Iris pigment epithelial cell (primary cell): Measurements from ENCODE around the gene ORMDL2.

ENCODE experiments used
- DNase-seq: peaks from one replicate; pipeline ENCODE4 v3.0.0-alpha.2; 2011; ENCODE audit warnings: low read depth

ORMDL2 gene, protein sequence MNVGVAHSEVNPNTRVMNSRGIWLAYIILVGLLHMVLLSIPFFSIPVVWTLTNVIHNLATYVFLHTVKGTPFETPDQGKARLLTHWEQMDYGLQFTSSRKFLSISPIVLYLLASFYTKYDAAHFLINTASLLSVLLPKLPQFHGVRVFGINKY

DNA sequence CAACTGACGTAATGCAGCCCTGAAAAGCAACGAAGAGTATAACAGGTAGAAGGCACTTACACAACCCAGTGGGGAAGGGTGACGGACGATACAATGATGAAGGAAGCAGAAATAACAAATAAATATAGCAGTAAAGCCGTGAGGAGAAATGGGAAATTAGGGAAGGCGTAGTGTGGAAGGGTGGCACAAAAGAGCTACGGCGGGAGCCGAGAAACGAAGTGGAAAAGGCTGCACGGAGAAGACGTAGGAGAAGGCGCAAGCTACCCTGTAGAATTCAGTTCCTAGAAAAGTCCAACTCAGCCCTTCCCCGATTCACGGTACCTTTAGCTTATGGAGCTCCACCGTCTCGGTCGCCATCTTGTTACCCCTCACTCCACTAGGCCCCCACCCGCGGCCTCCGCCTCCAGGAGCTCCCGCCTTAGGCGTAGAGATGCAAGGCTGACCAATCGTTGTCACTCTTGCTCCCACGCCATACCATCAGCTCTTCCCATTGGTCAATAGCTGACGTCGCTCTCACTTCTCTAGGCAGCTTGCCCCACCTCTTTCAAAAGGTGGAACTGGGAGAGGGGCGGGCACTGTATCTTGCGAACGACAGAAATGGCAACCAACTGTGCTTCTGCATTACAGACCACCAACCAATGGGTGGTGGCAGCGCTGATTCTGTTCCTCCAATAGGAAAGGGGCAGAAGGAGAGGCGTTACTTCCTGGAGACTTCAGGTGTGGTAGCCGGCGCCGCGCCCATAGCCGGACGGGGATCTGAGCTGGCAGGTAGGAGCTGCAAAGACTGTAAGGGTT lies at the start of gene ORMDL2, which contains the start of gene SARNP:
TSS of gene ORMDL2 (plus strand) at position 697 of the 795 bp plus-strand sequence. CDS start 959 bp downstream, outside the sequence.
TSS of gene SARNP (minus strand) at position 380 of the 795 bp plus-strand sequence. CDS start at position 357, 23 bp downstream.
- peak; percentile 100 for DNase-seq

DNA sequence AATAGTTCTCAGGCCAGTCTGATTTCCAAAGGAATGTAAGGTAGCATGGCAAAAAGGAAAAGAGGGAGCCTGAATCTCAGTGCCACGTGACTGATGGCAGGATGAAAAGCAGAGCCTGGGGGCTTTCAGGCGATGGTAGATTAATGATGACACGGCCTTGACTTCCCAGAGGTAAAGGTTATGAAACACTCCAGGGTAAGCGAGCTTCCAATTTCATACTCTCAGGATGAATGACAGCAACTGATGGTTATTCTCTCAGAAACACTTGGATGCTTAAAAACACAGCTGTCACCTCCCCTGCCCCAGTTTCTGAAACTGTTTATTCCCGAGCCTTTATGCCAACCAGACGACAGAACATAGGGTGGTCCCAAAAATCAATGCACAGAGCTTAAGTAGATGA lies 46.1 kb upstream of the ORMDL2 start:
- no peak for DNase-seq

DNA sequence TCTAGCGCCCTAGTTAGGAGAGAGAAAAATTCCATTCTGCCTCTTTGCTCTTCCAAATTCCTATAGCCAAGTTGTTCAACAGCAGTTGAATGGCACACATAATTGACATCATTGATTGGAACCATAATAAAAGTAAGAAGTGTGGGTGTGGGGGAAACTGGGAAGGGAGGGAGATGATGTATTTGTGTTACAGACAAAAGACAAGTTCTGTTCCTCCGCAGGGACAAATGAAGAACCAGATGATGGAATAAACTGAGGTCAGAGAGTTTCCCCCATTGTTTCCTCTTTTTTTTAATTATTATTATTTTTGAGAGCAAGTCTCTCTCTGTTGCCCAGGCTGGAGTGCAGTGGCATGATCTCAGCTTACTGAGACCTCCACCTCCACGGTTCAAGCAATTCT lies 40.0 kb upstream of the ORMDL2 start:
- no peak for DNase-seq

DNA sequence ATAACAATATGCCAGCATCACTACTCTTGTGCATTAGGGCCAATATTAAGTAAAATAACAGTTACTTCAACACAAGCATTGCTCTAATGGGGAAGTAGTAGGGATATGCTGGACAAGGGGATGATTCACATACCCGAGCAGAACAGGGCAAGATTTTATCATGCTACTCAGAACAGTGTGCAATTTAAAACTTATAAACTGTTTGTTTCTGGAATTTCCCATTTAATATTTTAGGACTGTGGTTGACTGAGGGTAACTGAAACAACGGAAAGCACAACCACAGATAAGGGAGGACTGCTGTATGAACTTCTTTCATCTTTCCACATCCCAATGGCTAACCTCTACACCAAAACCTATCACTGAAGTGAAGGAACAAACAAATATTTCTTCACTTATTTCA lies 37.2 kb upstream of the ORMDL2 start:
- DNase-seq, result peak; percentile 71

DNA sequence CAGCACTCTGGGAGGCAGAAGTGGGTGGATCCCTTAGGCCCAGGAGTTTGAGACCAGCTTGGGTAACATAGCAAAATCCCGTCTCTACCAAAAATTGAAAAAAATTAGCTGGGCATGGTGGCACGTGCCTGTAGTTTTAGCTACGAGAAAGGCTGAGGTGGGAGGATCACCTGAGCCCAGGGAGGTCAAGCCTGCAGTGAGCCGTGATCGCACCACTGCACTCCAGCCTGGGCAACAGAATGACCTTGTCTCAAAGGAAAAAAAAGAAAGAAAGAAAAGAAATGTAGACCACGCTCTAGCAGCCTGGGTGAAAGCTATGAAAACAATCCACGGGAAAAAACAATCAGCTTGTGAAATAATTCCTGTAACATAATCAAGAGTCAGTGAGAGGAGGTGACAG lies 29.3 kb upstream of the ORMDL2 start:
- DNase-seq, result no peak

DNA sequence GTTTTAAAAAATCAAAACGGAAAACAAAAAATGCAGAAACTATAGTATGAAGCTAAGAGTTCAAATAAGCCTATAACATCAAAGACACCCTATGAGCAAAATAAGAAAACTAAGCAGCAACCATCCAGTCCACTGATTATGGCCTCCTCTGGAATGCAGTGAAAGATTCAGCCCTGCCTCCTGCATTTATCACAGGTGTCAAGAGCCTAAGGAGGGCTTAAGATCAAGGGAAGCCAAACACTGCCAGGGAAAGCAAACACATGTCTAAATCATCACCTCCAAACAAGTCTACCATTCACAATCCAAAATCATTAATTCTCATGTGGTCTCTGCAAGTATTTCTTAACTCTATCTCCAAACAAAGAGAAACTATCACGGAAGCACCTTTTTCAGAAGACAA lies 28.7 kb upstream of the ORMDL2 start:
- DNase-seq, result no peak

DNA sequence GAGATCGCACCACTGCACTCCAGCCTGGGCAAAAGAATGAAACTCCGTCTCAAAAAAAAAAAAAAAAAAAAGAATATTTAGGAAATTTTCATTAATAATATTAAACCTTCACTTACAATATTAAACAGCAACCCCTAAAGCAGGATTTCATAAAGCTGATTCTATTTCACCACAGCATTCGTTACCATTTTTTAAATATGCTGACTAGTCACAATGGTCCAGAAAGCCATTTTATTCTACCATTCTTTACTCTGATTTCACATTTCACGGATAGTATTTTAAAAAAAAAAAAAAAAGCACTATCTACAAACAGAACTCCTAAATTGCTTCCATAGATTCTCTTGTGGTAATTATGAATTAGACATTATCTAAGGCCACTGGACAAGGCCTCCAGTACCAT lies 27.9 kb upstream of the ORMDL2 start:
- DNase-seq, result no peak

DNA sequence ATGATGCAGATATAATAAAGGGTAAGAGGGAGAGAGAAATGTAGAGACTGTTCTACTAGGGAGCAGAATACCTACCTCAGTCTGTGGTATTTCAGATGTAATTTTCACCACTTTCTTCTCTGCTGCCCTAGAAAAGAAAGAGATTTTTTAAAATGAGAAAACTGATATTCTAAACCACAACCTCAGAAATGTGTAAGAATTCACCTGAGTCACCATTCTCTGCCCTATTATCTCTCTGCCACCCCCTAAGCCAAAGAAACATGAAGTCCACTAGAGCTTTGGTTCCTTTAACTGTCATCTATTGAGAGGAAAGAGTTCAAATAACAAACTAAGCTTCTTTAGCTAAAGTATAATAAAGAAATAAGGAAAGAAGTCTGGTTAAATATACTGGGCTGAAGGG lies 21.9 kb upstream of the ORMDL2 start:
- no peak for DNase-seq

DNA sequence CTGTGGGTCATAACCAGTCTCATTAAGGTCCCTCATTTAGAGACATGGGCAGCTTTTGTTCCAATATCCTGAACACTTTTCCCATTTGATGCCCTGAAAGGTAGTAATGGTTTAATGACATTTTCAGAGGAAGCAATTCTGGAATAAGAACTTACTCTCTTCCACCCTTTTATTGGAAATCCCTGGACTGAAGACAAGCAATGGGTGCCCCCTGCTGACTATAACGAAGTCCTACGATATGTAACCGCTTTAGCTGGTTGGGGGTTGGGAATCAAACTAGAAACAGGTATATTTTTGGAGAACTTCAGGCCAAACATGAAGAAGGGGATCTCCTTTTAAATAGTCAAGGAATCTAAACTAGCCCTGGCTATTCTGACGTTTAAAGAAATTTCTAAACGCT lies 20.8 kb upstream of the ORMDL2 start:
- DNase-seq, result peak; percentile 64

DNA sequence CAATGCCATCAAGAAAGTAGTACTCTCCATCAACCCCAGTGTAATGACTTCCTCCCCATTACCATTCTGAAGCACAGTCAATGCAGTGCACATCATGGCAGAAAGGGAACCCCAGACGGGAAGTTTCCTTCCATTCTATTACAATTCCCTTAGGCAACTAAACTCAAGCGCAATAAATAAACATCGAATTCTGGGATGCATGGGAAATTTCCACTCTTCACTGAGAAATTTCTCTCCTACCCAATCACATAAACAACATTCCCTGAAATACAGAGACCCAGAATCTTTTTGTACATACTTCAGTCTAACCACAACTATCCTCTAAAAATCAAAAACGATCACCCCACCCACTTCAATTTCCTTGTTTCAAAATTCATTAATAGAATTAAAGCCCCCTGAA lies 20.3 kb upstream of the ORMDL2 start:
- no peak for DNase-seq

DNA sequence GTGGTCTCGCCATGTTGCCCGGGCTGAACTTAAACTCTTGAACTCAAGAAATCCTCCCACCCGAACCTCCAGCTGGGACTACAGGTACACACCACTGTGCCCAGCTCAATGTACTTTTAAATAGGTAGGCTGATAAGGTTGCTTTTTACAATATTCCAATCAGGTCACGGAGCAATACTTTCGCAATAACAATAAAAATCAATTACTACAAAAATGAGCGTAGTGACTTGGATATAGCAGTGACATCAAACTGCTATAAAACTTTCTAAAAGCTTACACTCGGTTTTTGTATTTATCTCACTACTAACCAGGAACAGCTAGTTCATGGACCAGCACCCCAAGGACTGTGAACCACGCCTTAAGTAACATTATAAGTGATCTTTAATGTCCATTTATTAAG lies 10.9 kb upstream of the ORMDL2 start:
- no peak for DNase-seq

DNA sequence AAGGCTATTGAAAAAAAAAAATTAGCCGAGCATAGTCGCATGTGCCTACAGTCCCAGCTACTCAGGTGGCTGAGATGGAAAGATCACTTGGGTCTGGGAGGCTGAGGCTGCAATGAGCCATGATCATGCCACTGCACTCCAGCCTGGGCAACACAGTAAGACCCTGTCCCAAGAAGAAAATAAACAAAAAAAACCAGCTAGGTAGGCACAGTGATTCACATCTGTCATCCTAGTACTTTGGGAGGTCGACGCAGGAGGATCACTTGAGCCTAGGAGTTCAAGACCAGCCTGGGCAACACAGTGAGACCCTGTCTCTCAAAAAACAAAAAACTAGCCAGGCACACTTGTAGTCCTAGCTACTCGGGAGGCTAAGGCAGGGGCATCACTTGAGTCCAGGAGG lies 8.6 kb upstream of the ORMDL2 start:
- no peak for DNase-seq

DNA sequence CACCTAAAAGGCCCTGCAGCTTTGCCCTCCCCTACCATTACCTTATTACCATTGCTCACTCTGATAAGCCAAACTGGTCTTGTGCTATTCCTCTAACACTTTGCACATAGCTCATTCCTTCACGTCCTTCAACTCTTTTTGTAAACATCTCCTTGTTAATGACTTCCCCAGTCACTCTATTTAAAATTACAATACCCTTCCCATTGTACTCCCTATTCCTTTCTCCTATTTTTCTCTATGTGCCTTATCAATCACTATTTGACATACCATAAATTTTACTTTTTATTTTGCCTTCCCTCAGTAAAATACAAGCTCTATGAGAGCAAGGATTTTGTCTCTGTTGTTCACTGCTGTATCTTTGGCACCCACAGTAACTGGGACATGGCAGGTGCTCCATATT lies 5.8 kb upstream of the ORMDL2 start:
- DNase-seq, result no peak

DNA sequence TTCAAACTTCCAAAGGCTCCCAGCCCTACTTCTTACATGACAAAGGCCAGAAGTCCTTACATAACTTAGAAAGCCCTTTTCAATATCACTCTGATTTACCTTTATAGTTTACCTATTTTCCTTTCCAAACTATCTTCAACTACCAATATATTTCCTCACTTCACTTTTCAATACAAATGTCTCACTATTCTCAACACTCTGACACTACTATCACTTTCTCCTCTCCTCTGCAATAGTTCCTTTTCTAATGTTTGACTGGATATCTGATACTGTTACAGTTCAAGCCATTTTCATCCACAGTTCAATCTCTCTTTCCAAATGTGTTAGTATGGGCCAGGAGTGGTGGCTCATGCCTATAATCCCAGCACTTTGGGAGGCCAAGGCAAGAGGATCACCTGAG lies 3.6 kb upstream of the ORMDL2 start:
- DNase-seq, result no peak

DNA sequence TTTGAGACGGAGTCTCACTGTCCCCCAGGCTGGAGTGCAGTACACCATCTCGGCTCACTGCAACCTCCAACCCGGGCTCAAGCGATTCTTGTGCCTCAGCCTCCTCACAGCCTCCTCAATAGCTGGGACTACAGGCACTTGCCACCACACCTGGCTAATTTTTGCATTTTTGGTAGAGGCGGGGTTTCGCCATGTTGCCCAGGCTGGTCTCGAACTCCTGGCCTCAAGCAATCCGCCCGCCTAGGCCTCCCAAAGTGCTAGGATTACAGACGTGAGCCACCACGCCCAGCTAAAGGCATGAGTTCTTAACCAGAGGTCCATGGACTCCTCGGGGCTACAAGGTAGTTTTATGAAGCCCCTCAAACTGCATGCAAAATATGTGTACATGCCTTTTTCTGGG lies 2.4 kb upstream of the ORMDL2 start:
- no peak for DNase-seq

DNA sequence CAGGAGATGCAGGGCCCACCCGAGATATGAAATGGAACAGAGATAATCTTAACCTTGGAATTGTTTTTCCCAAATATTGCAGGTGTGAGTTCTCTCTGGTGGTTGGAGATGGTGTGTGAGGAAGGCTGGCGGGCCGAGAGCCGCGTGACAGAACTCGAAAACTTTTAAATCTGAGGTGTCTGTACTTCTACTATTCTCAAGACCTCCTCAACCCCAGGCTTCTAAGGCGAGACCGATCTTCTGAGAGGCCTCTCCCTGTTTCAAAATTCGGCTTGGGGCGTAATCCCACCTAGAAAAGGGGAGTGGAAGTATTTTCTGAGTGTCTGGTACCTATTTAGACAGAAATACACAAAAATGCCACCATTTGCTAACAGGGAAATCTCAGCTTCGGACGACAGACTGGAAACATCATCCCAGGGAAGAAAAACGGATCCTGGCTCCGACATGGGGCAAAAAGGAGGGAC lies 928 bp upstream of the ORMDL2 start:
- peak; percentile 27 for DNase-seq

DNA sequence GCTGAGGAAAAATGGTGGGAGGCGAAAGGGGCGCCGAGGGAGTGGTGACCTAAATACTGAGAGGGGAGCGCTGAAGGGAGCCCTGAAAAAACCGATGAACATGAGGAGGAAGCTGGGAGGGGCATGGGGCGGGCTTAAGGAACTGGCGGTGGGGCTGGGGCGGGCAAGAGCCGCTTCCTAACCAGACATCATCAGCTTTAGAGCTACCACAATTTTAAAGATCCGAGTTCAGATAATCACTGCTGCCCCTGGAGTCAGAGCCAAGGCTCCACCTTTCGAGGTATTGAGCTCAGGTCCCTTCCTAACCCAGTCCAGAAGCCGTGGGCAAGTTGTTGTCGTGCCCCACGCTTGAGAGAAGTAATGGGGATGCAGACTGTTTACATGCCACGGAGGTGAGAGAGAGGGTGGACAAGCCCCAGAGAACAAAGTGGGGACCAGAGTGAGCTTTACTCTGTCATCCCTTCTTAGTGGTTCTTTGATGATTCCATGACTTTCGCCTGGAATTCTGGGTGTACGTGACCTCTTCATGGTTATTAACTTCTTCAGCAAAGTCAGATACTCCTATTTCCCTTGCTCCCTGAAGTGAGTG lies 393 bp downstream of the ORMDL2 start:
- peak; percentile 25 for DNase-seq

DNA sequence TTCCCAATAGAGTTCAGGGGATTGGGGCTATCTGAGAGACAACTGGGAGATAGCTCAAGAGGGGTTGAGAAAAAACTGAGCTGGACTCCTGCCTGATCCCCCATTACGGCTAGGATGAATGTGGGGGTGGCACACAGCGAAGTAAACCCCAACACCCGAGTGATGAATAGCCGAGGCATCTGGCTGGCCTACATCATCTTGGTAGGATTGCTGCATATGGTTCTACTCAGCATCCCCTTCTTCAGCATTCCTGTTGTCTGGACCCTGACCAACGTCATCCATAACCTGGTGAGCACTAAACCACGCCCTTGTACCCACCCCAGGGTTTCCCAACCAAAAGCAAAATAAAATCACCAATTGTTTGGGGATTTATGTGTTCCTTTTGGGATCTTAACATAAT lies 1.0 kb downstream of the ORMDL2 start:
- peak; percentile 43 for DNase-seq

DNA sequence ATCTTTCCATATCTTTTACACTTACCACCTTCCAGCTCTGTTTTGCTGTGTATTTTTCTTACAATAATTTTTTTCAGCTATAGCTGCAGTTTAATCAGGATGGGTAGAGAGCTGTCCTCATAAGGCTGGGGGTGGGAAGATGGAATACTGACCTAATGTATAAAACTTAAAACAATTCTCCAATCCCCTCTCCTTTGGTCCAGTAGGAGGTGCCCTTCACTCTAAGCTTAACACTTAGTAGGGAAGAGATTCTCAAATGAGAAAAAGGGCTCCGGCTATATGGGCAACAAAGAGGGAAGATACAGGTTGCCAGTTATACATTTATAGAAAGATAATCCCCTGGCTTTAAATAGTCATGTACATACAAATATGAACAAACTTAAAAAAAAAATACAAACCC lies 2.8 kb downstream of the ORMDL2 start:
- DNase-seq, result peak; percentile 33

DNA sequence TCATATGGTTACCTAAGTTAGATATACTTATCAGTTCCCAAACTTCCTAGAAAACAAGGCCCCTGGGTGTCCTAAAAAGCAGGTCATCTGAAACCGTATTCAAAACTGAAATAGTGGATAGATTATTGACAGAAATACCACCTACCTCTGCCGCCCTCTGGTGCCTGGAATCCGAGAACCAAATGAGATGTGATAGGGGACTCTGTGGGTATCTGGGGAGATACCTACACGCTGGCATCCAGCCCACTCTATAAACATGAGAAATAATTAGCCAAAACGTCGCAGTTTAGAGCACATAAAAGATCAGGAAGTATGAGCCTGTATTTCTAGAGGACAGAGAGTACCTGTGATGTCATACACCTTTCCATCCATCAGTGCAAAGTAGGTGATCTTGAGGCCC lies 4.4 kb downstream of the ORMDL2 start:
- DNase-seq, result no peak

DNA sequence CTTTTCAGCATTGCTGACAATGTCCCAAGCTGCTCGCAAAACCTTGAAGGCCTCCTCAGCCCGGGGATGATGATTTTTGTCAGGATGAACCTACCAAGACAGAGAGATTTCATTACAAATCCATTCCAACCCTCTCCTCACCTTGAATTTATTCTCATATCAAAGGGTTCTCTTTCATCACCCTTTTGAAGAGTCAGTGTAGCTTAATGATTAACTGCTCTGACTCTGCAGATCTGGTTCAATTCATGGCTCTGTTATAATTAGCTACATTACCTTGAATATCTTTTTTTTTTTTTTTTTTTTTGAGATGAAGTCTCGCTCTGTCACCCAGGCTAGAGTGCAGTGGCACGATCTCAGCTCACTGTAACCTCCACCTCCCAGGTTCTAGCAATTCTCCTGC lies 5.6 kb downstream of the ORMDL2 start:
- DNase-seq, result no peak

DNA sequence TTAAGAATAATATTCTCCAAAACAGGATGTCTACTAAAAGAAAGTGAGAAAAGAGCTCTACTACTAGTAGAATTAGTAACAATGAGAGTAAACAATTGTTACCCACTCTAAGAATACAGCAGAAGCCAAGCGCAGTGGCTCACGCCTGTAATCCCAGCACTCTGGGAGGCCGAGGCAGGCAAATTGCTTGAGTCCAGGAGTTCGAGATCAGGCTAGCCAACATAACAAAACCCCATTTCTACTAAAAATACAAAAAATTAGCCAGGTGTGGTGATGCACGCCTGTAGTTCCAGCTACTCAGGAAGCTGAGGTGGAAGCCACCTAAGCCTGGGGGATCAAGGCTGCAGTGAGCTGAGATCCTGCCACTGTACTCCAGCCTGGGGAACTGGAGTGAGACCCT lies 6.9 kb downstream of the ORMDL2 start:
- no peak for DNase-seq

DNA sequence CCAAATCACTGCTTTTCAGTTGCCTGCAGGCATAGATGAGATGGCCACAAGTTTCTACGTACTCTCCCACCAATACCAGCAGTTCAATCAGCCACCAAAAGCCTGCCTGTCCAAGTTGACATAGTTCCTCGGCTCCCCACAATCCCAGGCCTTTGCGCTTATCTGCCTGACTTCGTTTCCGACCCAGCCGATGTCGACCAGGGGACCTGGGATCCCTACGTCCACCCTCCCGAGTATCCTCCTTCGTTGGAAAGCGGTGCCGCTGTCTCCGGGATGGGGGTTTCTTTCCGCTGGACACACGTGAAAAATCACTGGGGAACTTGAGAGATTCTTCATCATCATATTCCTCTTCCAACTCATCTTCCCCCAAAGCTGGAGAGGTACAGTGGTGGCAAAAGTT lies 10.0 kb downstream of the ORMDL2 start:
- no peak for DNase-seq
